Loucy (cell line): Measurements from ENCODE around the gene RASA1.

Source experiments
- H2AFZ ChIP-seq: fragments of 200-600 bp; sonication (generic); 2 replicates; pipeline ENCODE4 v1.6.0; 2016; ENCODE audit warnings: antibody characterized with exemption, mild to moderate bottlenecking, low read length, moderate library complexity
- H3F3A ChIP-seq: fragments of 200-600 bp; 2 replicates; pipeline ENCODE4 v1.6.0; 2016; ENCODE audit warnings: antibody characterized with exemption, low read depth, mild to moderate bottlenecking
- H3K27me3 ChIP-seq: fragments of 200-600 bp; sonication (generic); 2 replicates; pipeline ENCODE4 v1.6.1; 2014; ENCODE audit warnings: low read length, mild to moderate bottlenecking; ENCODE audit not compliant: insufficient read depth, poor library complexity, severe bottlenecking
- H3K36me3 ChIP-seq: fragments of 200-600 bp; sonication (generic); 2 replicates; pipeline ENCODE4 v1.6.1; 2016; ENCODE audit warnings: low read length; ENCODE audit not compliant: insufficient read depth
- H3K4me1 ChIP-seq: fragments of 200-600 bp; sonication (generic); 2 replicates; pipeline ENCODE4 v1.5.1; 2014; ENCODE audit warnings: low read length, mild to moderate bottlenecking; ENCODE audit not compliant: insufficient read depth, poor library complexity, severe bottlenecking
- H3K4me2 ChIP-seq: fragments of 200-600 bp; sonication (generic); 2 replicates; pipeline ENCODE4 v1.6.0; 2014; ENCODE audit warnings: antibody characterized with exemption, low read length, low read depth, mild to moderate bottlenecking; ENCODE audit not compliant: poor library complexity, severe bottlenecking
- H3K4me3 ChIP-seq: fragments of 200-600 bp; sonication (generic); 2 replicates; pipeline ENCODE4 v1.5.1; 2014; ENCODE audit warnings: low read length, mild to moderate bottlenecking, mixed read lengths; ENCODE audit not compliant: poor library complexity, severe bottlenecking
- H3K79me2 ChIP-seq: fragments of 200-600 bp; sonication (generic); 2 replicates; pipeline ENCODE4 v1.6.1; 2014; ENCODE audit warnings: low read length; ENCODE audit not compliant: insufficient read depth
- H3K9ac ChIP-seq: fragments of 200-600 bp; sonication (generic); 2 replicates; pipeline ENCODE4 v1.6.0; 2014; ENCODE audit warnings: mild to moderate bottlenecking, low read depth, low read length, moderate library complexity; ENCODE audit not compliant: poor library complexity, severe bottlenecking
- H3K9me2 ChIP-seq: fragments of 200-600 bp; sonication (generic); replicated peaks from 2 replicates; pipeline ENCODE4 v1.6.1; 2016; ENCODE audit warnings: low read depth, low read length, mixed read lengths
- H3K9me3 ChIP-seq: fragments of 200-600 bp; sonication (generic); 2 replicates; pipeline ENCODE4 v1.6.1; 2014; ENCODE audit warnings: mild to moderate bottlenecking, antibody characterized with exemption, low read length, low read depth; ENCODE audit not compliant: insufficient read depth
- H4K20me1 ChIP-seq: fragments of 200-600 bp; sonication (generic); 2 replicates; pipeline ENCODE4 v1.6.0; 2014; ENCODE audit warnings: antibody characterized with exemption, low read length, mild to moderate bottlenecking; ENCODE audit not compliant: insufficient read depth, poor library complexity, severe bottlenecking
- CTCF ChIP-seq: fragments of 200-600 bp; sonication (generic); conservative IDR thresholded peaks from 2 replicates; pipeline ENCODE4 v1.5.1; 2014; ENCODE audit warnings: mild to moderate bottlenecking, antibody characterized with exemption, low read length
- EZH2phosphoT487 ChIP-seq: fragments of 200-600 bp; IDR thresholded peaks from 2 replicates; pipeline ENCODE4 v1.6.1; 2018; ENCODE audit warnings: antibody characterized with exemption, mild to moderate bottlenecking, moderate library complexity, borderline replicate concordance

The RASA1 gene

GRCh38 chr5:87389296-87390034, 121.8 kb downstream of the RASA1 start:
- no peak overlapping the region for H3K4me3 ChIP-seq
- H3K4me1 ChIP-seq: no peaks in the 10 kb centered on the region
- H3K27me3 ChIP-seq: no peaks in the 10 kb centered on the region
- no peaks in the 10 kb centered on the region for H4K20me1 ChIP-seq
- H3K36me3 ChIP-seq: peaks cover 96% of the 10 kb centered on the region
- no peaks in the 10 kb centered on the region for H3K9me3 ChIP-seq
- H3K9ac ChIP-seq: no peak overlapping the region
- no peaks in the 10 kb centered on the region for H3F3A ChIP-seq
- H3K79me2 ChIP-seq: no peaks in the 10 kb centered on the region; the same call in 1 of the 2 replicates
- H2AFZ ChIP-seq: no peak overlapping the region
- H3K4me2 ChIP-seq: no peak overlapping the region
- no peak for TF ChIP-seq CTCF
- no peak for TF ChIP-seq EZH2phosphoT487
- H3K9me2 ChIP-seq: no peaks in the 10 kb centered on the region

DNA sequence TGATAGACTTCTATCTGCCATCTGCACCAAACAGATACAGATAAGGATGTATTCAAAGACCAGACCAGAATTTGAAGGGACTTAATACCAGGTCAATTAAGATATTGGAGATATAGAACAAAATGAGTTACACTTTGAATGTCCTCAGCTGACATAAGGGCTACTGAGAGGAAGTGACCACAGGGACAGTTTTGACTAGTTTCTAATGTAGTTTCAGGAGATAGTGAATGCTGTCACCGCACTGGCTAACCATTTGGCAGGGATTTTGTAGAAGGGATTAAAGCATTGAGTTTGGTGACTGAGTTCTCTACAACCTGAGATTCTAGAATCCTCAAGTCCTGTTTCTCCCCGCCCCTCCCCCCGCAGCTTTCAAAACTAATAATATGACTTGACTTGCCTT, 122.4 kb downstream of the RASA1 start:
- H3F3A ChIP-seq: no peaks in the 10 kb centered on the region
- TF ChIP-seq CTCF: no peak
- no peak overlapping the region for H3K4me3 ChIP-seq
- H2AFZ ChIP-seq: no peak overlapping the region
- peaks cover 2% of the 10 kb centered on the region for H4K20me1 ChIP-seq
- H3K9me2 ChIP-seq: no peaks in the 10 kb centered on the region
- no peaks in the 10 kb centered on the region; the same call in 1 of the 2 replicates for H3K79me2 ChIP-seq
- no peak overlapping the region for H3K4me2 ChIP-seq
- H3K27me3 ChIP-seq: no peaks in the 10 kb centered on the region
- H3K9me3 ChIP-seq: no peaks in the 10 kb centered on the region
- no peaks in the 10 kb centered on the region for H3K4me1 ChIP-seq
- no peak overlapping the region for H3K9ac ChIP-seq
- peaks cover 97% of the 10 kb centered on the region for H3K36me3 ChIP-seq

GRCh38 chr5:87390576-87391199, 123.0 kb downstream of the RASA1 start:
- H3K4me1 ChIP-seq: no peaks in the 10 kb centered on the region
- H3K9ac ChIP-seq: no peak overlapping the region
- peaks cover 3% of the 10 kb centered on the region for H4K20me1 ChIP-seq
- H2AFZ ChIP-seq: no peak overlapping the region
- TF ChIP-seq EZH2phosphoT487 (no peak), CTCF (no peak)
- peaks cover 97% of the 10 kb centered on the region for H3K36me3 ChIP-seq
- no peaks in the 10 kb centered on the region for H3K9me3 ChIP-seq
- peaks cover 3% of the 10 kb centered on the region for H3K79me2 ChIP-seq
- no peak overlapping the region for H3K4me3 ChIP-seq
- H3K9me2 ChIP-seq: no peaks in the 10 kb centered on the region
- H3F3A ChIP-seq: no peaks in the 10 kb centered on the region
- H3K4me2 ChIP-seq: no peak overlapping the region
- H3K27me3 ChIP-seq: no peaks in the 10 kb centered on the region
